Fibroblast of the aortic adventitia (primary cell): Measurements from ENCODE around the gene ACTG1. TPM values are rescaled to one million over a fixed set of nuclear protein-coding genes. Genes with fewer than 3 reads are reported as not detected.

Source experiments
- DNase-seq: peaks from one replicate; pipeline ENCODE4 v3.0.0-alpha.2; 2010; ENCODE audit warnings: low read depth
- H3K4me3 ChIP-seq: 2 replicates; pipeline ENCODE4 v1.5.1; 2011; ENCODE audit warnings: low read depth, mild to moderate bottlenecking, control low read depth, low read length, moderate library complexity
- CTCF ChIP-seq: IDR thresholded peaks from 2 replicates; pipeline ENCODE4 v1.5.1; 2011; ENCODE audit warnings: mild to moderate bottlenecking, low read length, control low read depth, inconsistent platforms; ENCODE audit not compliant: insufficient read depth
- total RNA-seq: library from RNA; depleted of rRNA; stranded (reverse); fragments of >200 nt; gene quantifications from 2 replicates; pipeline ENCODE4 v1.2.3, GENCODE V29; 2012; ENCODE audit warnings: low replicate concordance

The ACTG1 gene
- total RNA-seq, 1 donor = 6,650 TPM

GRCh38 chr17:81493198-81494038 is 19.2 kb downstream of the ACTG1 start:
- H3K4me3 ChIP-seq = no peak overlapping the region
- TF ChIP-seq CTCF = no peak
- DNase-seq = no peak

GRCh38 chr17:81492706-81493105 is 19.9 kb downstream of the ACTG1 start:
- no peak for TF ChIP-seq CTCF
- no peak for DNase-seq
- H3K4me3 ChIP-seq = no peak overlapping the region

GRCh38 chr17:81492202-81492601 is 20.4 kb downstream of the ACTG1 start:
- no peak for TF ChIP-seq CTCF
- DNase-seq = no peak
- H3K4me3 ChIP-seq = no peak overlapping the region

- DNase-seq = no peak
- no peak overlapping the region for H3K4me3 ChIP-seq
- no peak for TF ChIP-seq CTCF
Measured at GRCh38 chr17:81491761-81492160, 20.8 kb downstream of the ACTG1 start.

- no peak for DNase-seq
- no peak overlapping the region for H3K4me3 ChIP-seq
- TF ChIP-seq CTCF = no peak
Measured at GRCh38 chr17:81491181-81491581, 21.4 kb downstream of the ACTG1 start.

GRCh38 chr17:81489998-81490992 is 22.3 kb downstream of the ACTG1 start:
- no peak for TF ChIP-seq CTCF
- no peak overlapping the region for H3K4me3 ChIP-seq
- no peak for DNase-seq
